ENCODE measurements around the gene FOXO1.
A peak's percentile ranks its signal among the peaks of the same experiment; 100 is the strongest.

Gene FOXO1

GRCh38 chr13:40653527-40654318 is 12.7 kb downstream of the FOXO1 start:
- H3K36me3 ChIP-seq (ENCODE audit: control insufficient read depth, insufficient read depth, low read length) = no peaks in the 10 kb centered on the region
- peak overlapping the region; percentile 45 for H3K27ac ChIP-seq (ENCODE audit: low read depth, low read length, severe bottlenecking)
- H3K9me3 ChIP-seq (ENCODE audit: control insufficient read depth, low read length) = no peaks in the 10 kb centered on the region
- H3K4me1 ChIP-seq (ENCODE audit: control insufficient read depth, insufficient read depth, low read length, poor library complexity, severe bottlenecking) = peaks cover 18% of the 10 kb centered on the region
- 45 to 53% methylated on average over 2 to 3 of the region's 3 CpGs for WGBS, 2 experiments (ENCODE audit: insufficient coverage in 2 of 2)
- no peak overlapping the region for H3K4me3 ChIP-seq (ENCODE audit: extremely low read depth, insufficient read depth, low read length, poor library complexity, severe bottlenecking)

- 86% methylated on average over 1 of the region's 2 CpGs for WGBS, 2 experiments (ENCODE audit: insufficient coverage in 2 of 2)
- no peaks in the 10 kb centered on the region for H3K36me3 ChIP-seq (ENCODE audit: control insufficient read depth, insufficient read depth, low read length)
- no peak overlapping the region for H3K27ac ChIP-seq (ENCODE audit: low read depth, low read length, severe bottlenecking)
Measured at GRCh38 chr13:40652588-40652940, 13.9 kb downstream of the FOXO1 start.

GRCh38 chr13:40651866-40652587 is 14.4 kb downstream of the FOXO1 start:
- Histone ChIP-seq H3K4me1 (ENCODE audit: control insufficient read depth, insufficient read depth, low read length, poor library complexity, severe bottlenecking) (peaks cover 30% of the 10 kb centered on the region), H3K4me3 (ENCODE audit: extremely low read depth, insufficient read depth, low read length, poor library complexity, severe bottlenecking) (no peak overlapping the region), H3K9me3 (ENCODE audit: control insufficient read depth, low read length) (no peaks in the 10 kb centered on the region), H3K27ac (ENCODE audit: low read depth, low read length, severe bottlenecking) (no peak overlapping the region), H3K36me3 (ENCODE audit: control insufficient read depth, insufficient read depth, low read length) (no peaks in the 10 kb centered on the region)
- 87 to 91% methylated on average over 9 to 11 of the region's 14 CpGs for WGBS, 2 experiments (ENCODE audit: insufficient coverage in 2 of 2)

More at GRCh38 chr13:40652588-40652940, 13.9 kb downstream of the FOXO1 start:
- Histone ChIP-seq H3K4me1 (ENCODE audit: control insufficient read depth, insufficient read depth, low read length, poor library complexity, severe bottlenecking) (peaks cover 29% of the 10 kb centered on the region), H3K4me3 (ENCODE audit: extremely low read depth, insufficient read depth, low read length, poor library complexity, severe bottlenecking) (no peak overlapping the region), H3K9me3 (ENCODE audit: control insufficient read depth, low read length) (no peaks in the 10 kb centered on the region)

GRCh38 chr13:40648841-40649240 is 17.6 kb downstream of the FOXO1 start:
- H3K27ac ChIP-seq (ENCODE audit: low read depth, low read length, severe bottlenecking) = peak overlapping the region; percentile 86
- peaks cover 38% of the 10 kb centered on the region for H3K4me1 ChIP-seq (ENCODE audit: control insufficient read depth, insufficient read depth, low read length, poor library complexity, severe bottlenecking)
- H3K9me3 ChIP-seq (ENCODE audit: control insufficient read depth, low read length) = no peaks in the 10 kb centered on the region
- 0% methylated on average over 1 of the region's 3 CpGs; no CpG with 5 or more reads in 1 of the 2 experiments for WGBS, 2 experiments (ENCODE audit: insufficient coverage in 2 of 2)
- H3K36me3 ChIP-seq (ENCODE audit: control insufficient read depth, insufficient read depth, low read length) = no peaks in the 10 kb centered on the region
- H3K4me3 ChIP-seq (ENCODE audit: extremely low read depth, insufficient read depth, low read length, poor library complexity, severe bottlenecking) = no peak overlapping the region

- Histone ChIP-seq H3K36me3 (ENCODE audit: control insufficient read depth, insufficient read depth, low read length) (no peaks in the 10 kb centered on the region), H3K9me3 (ENCODE audit: control insufficient read depth, low read length) (no peaks in the 10 kb centered on the region), H3K4me3 (ENCODE audit: extremely low read depth, insufficient read depth, low read length, poor library complexity, severe bottlenecking) (no peak overlapping the region), H3K4me1 (ENCODE audit: control insufficient read depth, insufficient read depth, low read length, poor library complexity, severe bottlenecking) (peaks cover 38% of the 10 kb centered on the region), H3K27ac (ENCODE audit: low read depth, low read length, severe bottlenecking) (no peak overlapping the region)
- no CpG with 5 or more reads among the region's 2 CpGs for WGBS, 2 experiments (ENCODE audit: insufficient coverage in 2 of 2)
Measured at GRCh38 chr13:40648040-40648439, 18.4 kb downstream of the FOXO1 start.

- no peak overlapping the region for H3K27ac ChIP-seq (ENCODE audit: low read depth, low read length, severe bottlenecking)
- 94 to 100% methylated on average over 2 of the region's 3 CpGs for WGBS, 2 experiments (ENCODE audit: insufficient coverage in 2 of 2)
- H3K36me3 ChIP-seq (ENCODE audit: control insufficient read depth, insufficient read depth, low read length) = no peaks in the 10 kb centered on the region
- H3K4me1 ChIP-seq (ENCODE audit: control insufficient read depth, insufficient read depth, low read length, poor library complexity, severe bottlenecking) = peaks cover 36% of the 10 kb centered on the region
- H3K4me3 ChIP-seq (ENCODE audit: extremely low read depth, insufficient read depth, low read length, poor library complexity, severe bottlenecking) = no peak overlapping the region
- no peaks in the 10 kb centered on the region for H3K9me3 ChIP-seq (ENCODE audit: control insufficient read depth, low read length)
Measured at GRCh38 chr13:40644838-40645604, 21.4 kb downstream of the FOXO1 start.

- 87 to 95% methylated on average over 3 to 7 of the region's 11 CpGs for WGBS, 2 experiments (ENCODE audit: insufficient coverage in 2 of 2)
- H3K27ac ChIP-seq (ENCODE audit: low read depth, low read length, severe bottlenecking) = no peak overlapping the region
- H3K4me1 ChIP-seq (ENCODE audit: control insufficient read depth, insufficient read depth, low read length, poor library complexity, severe bottlenecking) = peaks cover 25% of the 10 kb centered on the region
- H3K9me3 ChIP-seq (ENCODE audit: control insufficient read depth, low read length) = no peaks in the 10 kb centered on the region
- H3K36me3 ChIP-seq (ENCODE audit: control insufficient read depth, insufficient read depth, low read length) = no peaks in the 10 kb centered on the region
- H3K4me3 ChIP-seq (ENCODE audit: extremely low read depth, insufficient read depth, low read length, poor library complexity, severe bottlenecking) = no peak overlapping the region
Measured at GRCh38 chr13:40640845-40641458, 25.5 kb downstream of the FOXO1 start.

GRCh38 chr13:40640202-40640601 is 26.2 kb downstream of the FOXO1 start:
- no peak overlapping the region for H3K4me3 ChIP-seq (ENCODE audit: extremely low read depth, insufficient read depth, low read length, poor library complexity, severe bottlenecking)
- no peak overlapping the region for H3K27ac ChIP-seq (ENCODE audit: low read depth, low read length, severe bottlenecking)
- WGBS, 2 experiments (ENCODE audit: insufficient coverage in 2 of 2) = 88 to 93% methylated on average over 4 to 5 of the region's 6 CpGs
- peaks cover 25% of the 10 kb centered on the region for H3K4me1 ChIP-seq (ENCODE audit: control insufficient read depth, insufficient read depth, low read length, poor library complexity, severe bottlenecking)
- H3K36me3 ChIP-seq (ENCODE audit: control insufficient read depth, insufficient read depth, low read length) = no peaks in the 10 kb centered on the region
- no peaks in the 10 kb centered on the region for H3K9me3 ChIP-seq (ENCODE audit: control insufficient read depth, low read length)

- Histone ChIP-seq H3K27ac (ENCODE audit: low read depth, low read length, severe bottlenecking) (peak overlapping the region; percentile 23), H3K4me1 (ENCODE audit: control insufficient read depth, insufficient read depth, low read length, poor library complexity, severe bottlenecking) (peaks cover 17% of the 10 kb centered on the region), H3K36me3 (ENCODE audit: control insufficient read depth, insufficient read depth, low read length) (no peaks in the 10 kb centered on the region), H3K9me3 (ENCODE audit: control insufficient read depth, low read length) (no peaks in the 10 kb centered on the region), H3K4me3 (ENCODE audit: extremely low read depth, insufficient read depth, low read length, poor library complexity, severe bottlenecking) (no peak overlapping the region)
- WGBS, 2 experiments (ENCODE audit: insufficient coverage in 2 of 2) = 83% methylated on average over 1 of the region's 4 CpGs; no CpG with 5 or more reads in 1 of the 2 experiments
Measured at GRCh38 chr13:40639221-40639681, 27.2 kb downstream of the FOXO1 start.

- 86% methylated on average over 2 of the region's 5 CpGs; no CpG with 5 or more reads in 1 of the 2 experiments for WGBS, 2 experiments (ENCODE audit: insufficient coverage in 2 of 2)
- peak overlapping the region; percentile 13 for H3K27ac ChIP-seq (ENCODE audit: low read depth, low read length, severe bottlenecking)
Measured at GRCh38 chr13:40637643-40638042, 28.8 kb downstream of the FOXO1 start.

More at GRCh38 chr13:40637643-40638042, 28.8 kb downstream of the FOXO1 start:
- no peaks in the 10 kb centered on the region for H3K9me3 ChIP-seq (ENCODE audit: control insufficient read depth, low read length)
- peaks cover 17% of the 10 kb centered on the region for H3K4me1 ChIP-seq (ENCODE audit: control insufficient read depth, insufficient read depth, low read length, poor library complexity, severe bottlenecking)
- no peak overlapping the region for H3K4me3 ChIP-seq (ENCODE audit: extremely low read depth, insufficient read depth, low read length, poor library complexity, severe bottlenecking)
- H3K36me3 ChIP-seq (ENCODE audit: control insufficient read depth, insufficient read depth, low read length) = peaks cover under 1% of the 10 kb centered on the region

All from mesodermal cell (in vitro differentiated cells).